KMS-11 (cell line): ENCODE results near the gene DTNB.
"Not testable (repeated sequence)": the region's sequence is repeated elsewhere in the genome, so short reads cannot be mapped to it uniquely, and the experiment has no call there.

ENCODE experiments used
- H2AFZ ChIP-seq: fragments of 200-600 bp; sonication (generic); 2 replicates; pipeline ENCODE4 v1.6.1; 2016; ENCODE audit warnings: antibody characterized with exemption, mixed run types, low read depth
- H3K27ac ChIP-seq: fragments of 200-600 bp; sonication (generic); 2 replicates; pipeline ENCODE4 v1.6.1; 2016; ENCODE audit warnings: mild to moderate bottlenecking, mixed run types
- H3K27me3 ChIP-seq: fragments of 200-600 bp; sonication (generic); 2 replicates; pipeline ENCODE4 v1.6.1; 2017; ENCODE audit warnings: mild to moderate bottlenecking, low read depth, mixed run types, moderate library complexity; ENCODE audit not compliant: insufficient read depth
- H3K36me3 ChIP-seq: fragments of 200-600 bp; sonication (generic); 2 replicates; pipeline ENCODE4 v1.6.1; 2017; ENCODE audit warnings: mild to moderate bottlenecking, mixed run types; ENCODE audit not compliant: insufficient read depth
- H3K4me1 ChIP-seq: fragments of 200-600 bp; sonication (generic); 2 replicates; pipeline ENCODE4 v1.6.1; 2016; ENCODE audit warnings: mild to moderate bottlenecking, low read depth, mixed run types; ENCODE audit not compliant: poor library complexity, severe bottlenecking
- H3K4me2 ChIP-seq: fragments of 200-600 bp; sonication (generic); 2 replicates; pipeline ENCODE4 v1.7.0; 2016; ENCODE audit warnings: mild to moderate bottlenecking, mixed run types
- H3K4me3 ChIP-seq: fragments of 200-600 bp; sonication (generic); IDR thresholded peaks from 2 replicates; pipeline ENCODE4 v1.6.1; 2017; ENCODE audit warnings: low read depth, low read length, mixed read lengths; ENCODE audit not compliant: insufficient read depth
- H3K79me2 ChIP-seq: fragments of 200-600 bp; sonication (generic); 2 replicates; pipeline ENCODE4 v1.6.1; 2016; ENCODE audit warnings: low read depth, mixed run types; ENCODE audit not compliant: insufficient read depth
- H3K9ac ChIP-seq: fragments of 200-600 bp; sonication (generic); 2 replicates; pipeline ENCODE4 v1.6.1; 2016; ENCODE audit warnings: mild to moderate bottlenecking, mixed run types
- H4K20me1 ChIP-seq: fragments of 200-600 bp; sonication (generic); 2 replicates; pipeline ENCODE4 v1.6.1; 2016; ENCODE audit warnings: mild to moderate bottlenecking, mixed run types; ENCODE audit not compliant: insufficient read depth
- TF ChIP-seq, protein P1 (sequence below): fragments of 200-600 bp; sonication (generic); conservative IDR thresholded peaks from 2 replicates; pipeline ENCODE4 v1.6.1; 2017; ENCODE audit warnings: low read depth, mild to moderate bottlenecking, antibody characterized with exemption, low read length, moderate library complexity, mixed read lengths

Gene DTNB

DNA sequence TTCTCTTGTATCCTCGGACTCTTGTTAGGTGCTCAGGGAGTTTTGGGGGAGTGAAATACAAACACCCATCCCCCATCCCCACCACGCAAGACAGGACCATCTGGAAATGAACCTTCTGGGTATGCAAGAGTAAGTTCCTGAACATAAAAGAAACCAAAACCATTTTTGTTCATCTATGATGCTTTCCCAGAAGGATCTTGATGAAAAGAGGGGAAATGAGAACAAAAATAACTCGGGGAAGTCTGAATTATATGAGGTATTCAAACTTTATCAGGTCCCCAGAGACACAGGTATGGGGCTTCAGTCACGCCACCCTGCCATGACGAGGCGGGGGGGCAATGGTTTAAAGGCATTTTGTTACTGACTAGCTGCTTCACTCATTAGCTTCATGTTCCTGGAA lies 263.0 kb downstream of the DTNB start:
- Histone ChIP-seq H3K27ac (no peak overlapping the region), H4K20me1 (no peaks in the 10 kb centered on the region), H3K9ac (no peak overlapping the region), H2AFZ (no peak overlapping the region), H3K79me2 (no peaks in the 10 kb centered on the region), H3K4me1 (no peaks in the 10 kb centered on the region), H3K36me3 (no peaks in the 10 kb centered on the region), H3K27me3 (no peaks in the 10 kb centered on the region), H3K4me3 (no peak overlapping the region), H3K4me2 (no peak overlapping the region)
- TF ChIP-seq, protein P1, sequence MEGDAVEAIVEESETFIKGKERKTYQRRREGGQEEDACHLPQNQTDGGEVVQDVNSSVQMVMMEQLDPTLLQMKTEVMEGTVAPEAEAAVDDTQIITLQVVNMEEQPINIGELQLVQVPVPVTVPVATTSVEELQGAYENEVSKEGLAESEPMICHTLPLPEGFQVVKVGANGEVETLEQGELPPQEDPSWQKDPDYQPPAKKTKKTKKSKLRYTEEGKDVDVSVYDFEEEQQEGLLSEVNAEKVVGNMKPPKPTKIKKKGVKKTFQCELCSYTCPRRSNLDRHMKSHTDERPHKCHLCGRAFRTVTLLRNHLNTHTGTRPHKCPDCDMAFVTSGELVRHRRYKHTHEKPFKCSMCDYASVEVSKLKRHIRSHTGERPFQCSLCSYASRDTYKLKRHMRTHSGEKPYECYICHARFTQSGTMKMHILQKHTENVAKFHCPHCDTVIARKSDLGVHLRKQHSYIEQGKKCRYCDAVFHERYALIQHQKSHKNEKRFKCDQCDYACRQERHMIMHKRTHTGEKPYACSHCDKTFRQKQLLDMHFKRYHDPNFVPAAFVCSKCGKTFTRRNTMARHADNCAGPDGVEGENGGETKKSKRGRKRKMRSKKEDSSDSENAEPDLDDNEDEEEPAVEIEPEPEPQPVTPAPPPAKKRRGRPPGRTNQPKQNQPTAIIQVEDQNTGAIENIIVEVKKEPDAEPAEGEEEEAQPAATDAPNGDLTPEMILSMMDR, result no peak

- H3K79me2 ChIP-seq, result no peaks in the 10 kb centered on the region
- H3K4me1 ChIP-seq, result no peaks in the 10 kb centered on the region
- H3K4me3 ChIP-seq, result no peak overlapping the region
- H3K9ac ChIP-seq, result no peak overlapping the region
- TF ChIP-seq, protein P1, result no peak
- no peaks in the 10 kb centered on the region for H3K36me3 ChIP-seq
- H3K27me3 ChIP-seq, result no peaks in the 10 kb centered on the region
- H4K20me1 ChIP-seq, result no peaks in the 10 kb centered on the region
- H3K27ac ChIP-seq, result no peak overlapping the region
- no peak overlapping the region for H3K4me2 ChIP-seq
- H2AFZ ChIP-seq, result no peak overlapping the region
Measured at GRCh38 chr2:25409468-25409867, 263.9 kb downstream of the DTNB start.

DNA sequence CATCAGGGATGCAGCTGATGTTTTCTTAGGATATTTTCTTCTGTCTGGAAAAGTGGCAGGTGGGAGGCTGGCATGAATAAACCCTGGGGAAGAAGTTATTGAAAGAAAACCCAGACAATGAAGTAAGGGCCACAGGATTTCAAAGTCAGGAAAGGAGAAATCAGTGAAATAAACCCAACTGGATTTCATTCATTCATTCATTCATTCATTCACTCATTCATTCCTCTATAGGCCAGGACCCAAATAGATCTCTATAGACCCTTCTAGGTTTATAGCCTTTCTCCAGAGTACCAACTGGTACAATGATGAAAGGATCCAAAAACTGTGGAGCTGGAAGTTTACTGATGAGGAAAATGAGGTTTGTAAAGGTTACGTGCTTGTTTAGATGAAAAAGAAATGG lies 264.3 kb downstream of the DTNB start:
- Histone ChIP-seq H3K4me3 (no peak overlapping the region), H4K20me1 (no peaks in the 10 kb centered on the region), H3K27me3 (no peaks in the 10 kb centered on the region), H3K4me2 (no peak overlapping the region), H3K4me1 (no peaks in the 10 kb centered on the region), H3K9ac (no peak overlapping the region), H2AFZ (no peak overlapping the region), H3K36me3 (no peaks in the 10 kb centered on the region), H3K79me2 (no peaks in the 10 kb centered on the region), H3K27ac (no peak overlapping the region)
- TF ChIP-seq, protein P1, result no peak

GRCh38 chr2:25405611-25406295 lies 267.6 kb downstream of the DTNB start:
- Histone ChIP-seq H2AFZ (no peak overlapping the region), H3K79me2 (no peaks in the 10 kb centered on the region), H3K4me2 (no peak overlapping the region), H3K4me3 (no peak overlapping the region), H3K27ac (no peak overlapping the region), H4K20me1 (no peaks in the 10 kb centered on the region), H3K36me3 (no peaks in the 10 kb centered on the region), H3K4me1 (no peaks in the 10 kb centered on the region), H3K9ac (no peak overlapping the region), H3K27me3 (no peaks in the 10 kb centered on the region)
- TF ChIP-seq, protein P1, result no peak

DNA sequence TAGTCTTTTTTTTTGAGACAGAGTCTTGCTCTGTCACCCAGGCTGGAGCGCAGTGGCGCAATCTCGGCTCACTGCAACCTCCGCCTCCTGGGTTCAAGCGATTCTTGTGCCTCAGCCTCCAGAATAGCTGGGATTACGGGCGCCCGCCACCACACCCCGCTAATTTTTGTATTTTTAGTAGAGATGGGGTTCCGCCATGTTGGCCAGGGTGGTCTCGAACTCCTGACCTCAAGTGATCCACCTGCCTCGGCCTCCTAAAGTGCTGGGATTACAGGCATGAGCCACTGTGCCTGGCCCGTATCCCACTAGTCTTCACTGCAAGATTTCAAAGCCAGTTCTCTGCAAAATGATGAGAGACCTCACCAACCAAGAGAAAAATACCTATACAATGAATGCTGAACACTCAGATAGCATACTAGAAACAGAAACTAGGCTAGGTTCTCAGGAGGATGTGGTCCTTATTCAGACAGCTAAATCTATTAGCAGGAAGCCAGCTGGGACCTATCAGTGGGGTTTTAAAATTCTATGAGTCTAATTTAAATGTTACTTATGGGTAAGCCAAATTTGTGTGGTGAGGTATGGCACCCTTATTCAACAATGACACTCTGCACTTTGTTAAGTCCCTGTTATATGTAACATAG lies 270.1 kb downstream of the DTNB start:
- not testable (repeated sequence) for H3K27me3 ChIP-seq, H3K36me3 ChIP-seq, H3K4me1 ChIP-seq, H4K20me1 ChIP-seq, H3K27ac ChIP-seq, H3K9ac ChIP-seq, H2AFZ ChIP-seq, H3K4me3 ChIP-seq, H3K4me2 ChIP-seq, H3K79me2 ChIP-seq
